ENCODE measurements around the gene ARMC2. TPM values are rescaled to one million over a fixed set of nuclear protein-coding genes. Genes with fewer than 3 reads are reported as not detected.
A peak's percentile ranks its signal among the peaks of the same experiment; 100 is the strongest.

Gene ARMC2
- total RNA-seq, 3 donors from 2014 or later (not counting 1 experiment from before 2014, with no cell fraction given), result 9.4 to 13.8 (median 9.7) TPM

GRCh38 chr6:108942556-108943492 lies 94.6 kb downstream of the ARMC2 start:
- H3K36me3 Mint-ChIP-seq, result no peaks in the 10 kb centered on the region
- H3K4me1 Mint-ChIP-seq, result peaks cover 41 to 43% of the 10 kb centered on the region in 2 donors
- ATAC-seq, result peak; percentile 93 to 99 (median 97)
- WGBS (ENCODE audit: insufficient coverage), result 3% methylated on average over 6 of the region's 9 CpGs
- Histone ChIP-seq H3K36me3 (ENCODE audit: control insufficient read depth, insufficient read depth, low read length) (no peaks in the 10 kb centered on the region), H3K9me3 (ENCODE audit: control insufficient read depth, insufficient read depth, low read length) (no peaks in the 10 kb centered on the region), H3K4me3 (ENCODE audit: low read length) (peak overlapping the region; percentile 0), H3K27ac (ENCODE audit: low read length) (peak overlapping the region; percentile 73), H3K4me1 (ENCODE audit: control insufficient read depth, insufficient read depth, low read length) (peaks cover 32% of the 10 kb centered on the region), H3K27me3 (ENCODE audit: control insufficient read depth, insufficient read depth, low read length) (no peaks in the 10 kb centered on the region)
- H3K27ac Mint-ChIP-seq, result peak overlapping the region; percentile 89
- no peaks in the 10 kb centered on the region for H3K27me3 Mint-ChIP-seq (ENCODE audit: low read depth in 2 of 2)
- no peak for TF ChIP-seq CTCF (IDR thresholded peaks at IDR 0.05)
- intact Hi-C loops (cut with micrococcal nuclease), result loop anchor here (2.0 to 5.0 kb wide), 2 partner anchors 24 to 64 kb away; no protein-coding TSS in a partner anchor
- peak overlapping the region; percentile 84 for H3K4me3 Mint-ChIP-seq
- DNase-seq, result peak; percentile 35 to 88
- H3K9me3 Mint-ChIP-seq, result no peaks in the 10 kb centered on the region

GRCh38 chr6:108944071-108944470 lies 95.8 kb downstream of the ARMC2 start:
- H3K36me3 ChIP-seq (ENCODE audit: control insufficient read depth, insufficient read depth, low read length), result no peaks in the 10 kb centered on the region
- no peaks in the 10 kb centered on the region for H3K36me3 Mint-ChIP-seq
- H3K27me3 Mint-ChIP-seq (ENCODE audit: low read depth in 2 of 2), result no peaks in the 10 kb centered on the region
- ATAC-seq (no peak), DNase-seq (no peak)
- no peak for TF ChIP-seq CTCF (IDR thresholded peaks at IDR 0.05)
- intact Hi-C loops (cut with micrococcal nuclease), result loop anchor here (5.0 kb wide), 1 partner anchor 63 kb away; no protein-coding TSS in a partner anchor
- H3K4me1 Mint-ChIP-seq, result peaks cover 41 to 43% of the 10 kb centered on the region in 2 donors
- peak overlapping the region; percentile 20 to 89 for H3K27ac Mint-ChIP-seq
- peaks cover 32% of the 10 kb centered on the region for H3K4me1 ChIP-seq (ENCODE audit: control insufficient read depth, insufficient read depth, low read length)
- no peaks in the 10 kb centered on the region for H3K27me3 ChIP-seq (ENCODE audit: control insufficient read depth, insufficient read depth, low read length)
- H3K27ac ChIP-seq (ENCODE audit: low read length), result no peak overlapping the region
- H3K9me3 ChIP-seq (ENCODE audit: control insufficient read depth, insufficient read depth, low read length), result no peaks in the 10 kb centered on the region
- WGBS (ENCODE audit: insufficient coverage), result 97% methylated on average over 1 of the region's 1 CpG
- no peak overlapping the region for H3K4me3 Mint-ChIP-seq
- H3K4me3 ChIP-seq (ENCODE audit: low read length), result no peak overlapping the region
- H3K9me3 Mint-ChIP-seq, result no peaks in the 10 kb centered on the region

GRCh38 chr6:108944707-108945680 lies 96.8 kb downstream of the ARMC2 start:
- H3K4me3 ChIP-seq (ENCODE audit: low read length), result no peak overlapping the region
- H3K36me3 Mint-ChIP-seq, result no peaks in the 10 kb centered on the region
- H3K9me3 Mint-ChIP-seq, result no peaks in the 10 kb centered on the region
- H3K36me3 ChIP-seq (ENCODE audit: control insufficient read depth, insufficient read depth, low read length), result no peaks in the 10 kb centered on the region
- DNase-seq, result no peak
- H3K4me1 ChIP-seq (ENCODE audit: control insufficient read depth, insufficient read depth, low read length), result peaks cover 32% of the 10 kb centered on the region
- peaks cover 38 to 41% of the 10 kb centered on the region in 2 donors for H3K4me1 Mint-ChIP-seq
- H3K27ac ChIP-seq (ENCODE audit: low read length), result no peak overlapping the region
- H3K9me3 ChIP-seq (ENCODE audit: control insufficient read depth, insufficient read depth, low read length), result no peaks in the 10 kb centered on the region
- no peaks in the 10 kb centered on the region for H3K27me3 Mint-ChIP-seq (ENCODE audit: low read depth in 2 of 2)
- TF ChIP-seq CTCF (IDR thresholded peaks at IDR 0.05), result no peak
- ATAC-seq, result no peak
- no peak overlapping the region for H3K4me3 Mint-ChIP-seq
- 83% methylated on average over 9 of the region's 12 CpGs for WGBS (ENCODE audit: insufficient coverage)
- intact Hi-C loops (cut with micrococcal nuclease), result loop anchor here (5.0 kb wide), 1 partner anchor 62 kb away; no protein-coding TSS in a partner anchor
- peak overlapping the region; percentile 20 to 89 for H3K27ac Mint-ChIP-seq
- no peaks in the 10 kb centered on the region for H3K27me3 ChIP-seq (ENCODE audit: control insufficient read depth, insufficient read depth, low read length)

Measured in natural killer cell (primary cell).